22Rv1 (cell line): Measurements from ENCODE around the gene LGALS9.

Experiments
- CTCF ChIP-seq: fragments of 450-650 bp; IDR thresholded peaks from 2 replicates; pipeline ENCODE4 v1.5.1; 2017; ENCODE audit warnings: mild to moderate bottlenecking
- ZFX ChIP-seq: fragments of 450-650 bp; IDR thresholded peaks from 2 replicates; pipeline ENCODE4 v1.6.1; 2017; ENCODE audit warnings: antibody characterized with exemption, borderline replicate concordance

GRCh38 chr17:27624539-27624938, 6.4 kb upstream of the LGALS9 start:
- no peak for TF ChIP-seq CTCF
- TF ChIP-seq ZFX = no peak
